Stomach smooth muscle (tissue), 2 donors: Measurements from ENCODE around the gene FLOT2.
A peak's percentile ranks its signal among the peaks of the same experiment; 100 is the strongest.
"Not testable (repeated sequence)": the region's sequence is repeated elsewhere in the genome, so short reads cannot be mapped to it uniquely, and the experiment has no call there.

Source experiments
- H3K27ac ChIP-seq: one replicate; pipeline ENCODE4 v1.7.0; 2013; ENCODE audit warnings: mild to moderate bottlenecking, low read length, inconsistent platforms
- H3K27me3 ChIP-seq, 2 donors: one replicate each; pipeline ENCODE4 v1.7.0; 2013; ENCODE audit warnings: low read length in 2 of 2; ENCODE audit not compliant: insufficient read depth in 2 of 2, control insufficient read depth in 1 of 2
- H3K36me3 ChIP-seq, 2 donors: one replicate each; pipeline ENCODE4 v1.7.0; 2013; ENCODE audit warnings: low read length in 2 of 2; ENCODE audit not compliant: control insufficient read depth in 2 of 2, insufficient read depth in 2 of 2
- H3K4me1 ChIP-seq: one replicate; pipeline ENCODE4 v1.7.0; 2013; ENCODE audit warnings: low read length; ENCODE audit not compliant: control insufficient read depth, insufficient read depth
- H3K4me3 ChIP-seq, 2 donors: one replicate each; pipeline ENCODE4 v1.7.0; 2013; ENCODE audit warnings: low read length in 2 of 2
- H3K9ac ChIP-seq, 2 donors: one replicate each; pipeline ENCODE4 v1.7.0; 2013; ENCODE audit warnings: low read length in 2 of 2, mild to moderate bottlenecking in 1 of 2
- H3K9me3 ChIP-seq, 2 donors: one replicate each; pipeline ENCODE4 v1.7.0; 2013; ENCODE audit warnings: low read length in 2 of 2; ENCODE audit not compliant: control insufficient read depth in 2 of 2
- donor health status: healthy.
- donor health status: Pancreatic carcinoma.

The FLOT2 gene

DNA sequence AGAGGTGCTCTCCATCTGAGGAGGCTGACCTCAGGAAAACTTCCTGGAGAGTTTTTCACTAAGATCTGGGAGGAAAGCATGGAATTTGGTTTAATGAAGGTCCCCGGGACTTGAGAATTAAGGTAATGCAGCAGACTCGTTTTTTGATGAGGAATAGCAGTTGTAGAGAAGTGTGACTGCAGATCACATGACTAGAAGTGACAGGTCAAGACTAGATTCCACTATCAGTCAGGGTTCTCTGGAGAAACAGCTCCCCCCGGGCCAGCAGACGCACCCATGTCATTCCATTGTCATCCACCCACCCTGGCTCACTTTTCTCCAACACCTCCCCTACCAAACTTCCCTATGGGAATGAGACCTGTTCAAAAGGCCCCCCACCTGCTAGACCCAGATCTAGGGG lies 7.3 kb upstream of the FLOT2 start:
- H3K36me3 ChIP-seq: peaks cover 20 to 21% of the 10 kb centered on the region in 2 donors
- peaks cover 45% of the 10 kb centered on the region for H3K4me1 ChIP-seq
- no peaks in the 10 kb centered on the region for H3K9me3 ChIP-seq
- H3K4me3 ChIP-seq: no peak overlapping the region
- H3K9ac ChIP-seq: no peak overlapping the region
- H3K27ac ChIP-seq: peak overlapping the region; percentile 41
- no peaks in the 10 kb centered on the region for H3K27me3 ChIP-seq

DNA sequence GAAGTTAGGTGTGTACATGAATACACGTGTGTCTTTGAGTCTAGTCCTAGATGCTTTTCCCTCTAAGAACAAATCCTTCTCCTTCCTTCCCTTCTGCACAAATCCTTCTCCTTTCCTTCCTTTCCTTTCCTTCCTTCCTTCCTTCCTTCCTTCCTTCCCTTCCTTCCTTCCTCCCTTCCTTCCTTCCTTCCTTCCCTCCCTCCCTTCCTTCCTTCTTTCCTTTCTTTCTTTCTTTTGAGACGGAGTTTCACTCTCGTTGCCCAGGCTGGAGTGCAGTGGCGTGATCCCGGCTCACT lies 6.0 kb upstream of the FLOT2 start:
- Histone ChIP-seq H3K36me3 (peaks cover 16 to 19% of the 10 kb centered on the region in 2 donors), H3K9ac (peak overlapping the region in 1 of 2 donors; percentile 7), H3K4me1 (peaks cover 41% of the 10 kb centered on the region), H3K4me3 (peak overlapping the region in 1 of 2 donors; percentile 78)
- H3K27me3 ChIP-seq, H3K9me3 ChIP-seq, H3K27ac ChIP-seq: not testable (repeated sequence)

DNA sequence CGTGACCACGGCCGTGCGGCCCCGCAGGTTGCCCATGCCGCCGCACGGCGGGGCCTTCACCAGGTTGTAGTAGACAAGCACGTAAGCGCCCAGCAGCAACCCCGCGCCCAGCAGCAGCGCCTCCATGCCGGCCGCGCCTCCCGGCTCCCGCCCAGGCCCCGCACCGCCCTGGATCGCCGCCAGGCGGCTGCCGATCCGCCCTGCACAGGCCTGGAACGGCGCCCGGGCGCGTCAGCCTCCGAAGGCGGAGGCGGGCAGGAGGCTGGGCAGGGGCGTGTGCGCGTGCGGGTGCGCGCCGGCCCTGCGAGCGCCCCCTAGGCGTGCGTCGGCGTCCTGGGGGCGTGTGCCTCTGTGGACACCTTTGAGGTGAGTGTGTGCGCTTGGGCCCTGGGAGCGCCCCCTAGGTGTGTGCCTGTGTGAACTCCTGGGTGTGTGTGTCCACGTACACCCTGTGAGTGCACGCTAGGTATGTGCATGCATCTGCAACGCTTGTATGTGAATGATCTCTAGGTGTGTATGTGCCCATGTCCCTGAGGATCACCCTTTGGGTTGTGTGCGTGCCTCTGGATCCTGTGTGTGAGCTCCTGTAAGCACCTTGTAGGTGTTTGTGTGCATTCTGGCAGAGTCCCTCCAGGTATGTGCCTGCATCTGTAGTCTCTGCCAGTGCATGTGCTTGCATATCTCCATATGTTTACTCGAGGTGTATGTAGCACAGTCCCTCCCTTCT lies 5.4 kb upstream of the FLOT2 start, which contains the start of gene DHRS13:
Gene DHRS13, minus strand, starts transcription at position 261 of the 727 bp plus-strand sequence. Its CDS starts 135 bp downstream, at position 126.
- Histone ChIP-seq H3K4me3 (peak within 1 kb of the TSS; percentile 52 to 78), H3K9me3 (no peaks in the 10 kb centered on the region), H3K27me3 (no peaks in the 10 kb centered on the region), H3K9ac (peak within 1 kb of the TSS; percentile 54 to 58), H3K4me1 (peaks cover 40% of the 10 kb centered on the region), H3K27ac (peak within 1 kb of the TSS; percentile 58), H3K36me3 (peaks cover 16 to 19% of the 10 kb centered on the region in 2 donors)

DNA sequence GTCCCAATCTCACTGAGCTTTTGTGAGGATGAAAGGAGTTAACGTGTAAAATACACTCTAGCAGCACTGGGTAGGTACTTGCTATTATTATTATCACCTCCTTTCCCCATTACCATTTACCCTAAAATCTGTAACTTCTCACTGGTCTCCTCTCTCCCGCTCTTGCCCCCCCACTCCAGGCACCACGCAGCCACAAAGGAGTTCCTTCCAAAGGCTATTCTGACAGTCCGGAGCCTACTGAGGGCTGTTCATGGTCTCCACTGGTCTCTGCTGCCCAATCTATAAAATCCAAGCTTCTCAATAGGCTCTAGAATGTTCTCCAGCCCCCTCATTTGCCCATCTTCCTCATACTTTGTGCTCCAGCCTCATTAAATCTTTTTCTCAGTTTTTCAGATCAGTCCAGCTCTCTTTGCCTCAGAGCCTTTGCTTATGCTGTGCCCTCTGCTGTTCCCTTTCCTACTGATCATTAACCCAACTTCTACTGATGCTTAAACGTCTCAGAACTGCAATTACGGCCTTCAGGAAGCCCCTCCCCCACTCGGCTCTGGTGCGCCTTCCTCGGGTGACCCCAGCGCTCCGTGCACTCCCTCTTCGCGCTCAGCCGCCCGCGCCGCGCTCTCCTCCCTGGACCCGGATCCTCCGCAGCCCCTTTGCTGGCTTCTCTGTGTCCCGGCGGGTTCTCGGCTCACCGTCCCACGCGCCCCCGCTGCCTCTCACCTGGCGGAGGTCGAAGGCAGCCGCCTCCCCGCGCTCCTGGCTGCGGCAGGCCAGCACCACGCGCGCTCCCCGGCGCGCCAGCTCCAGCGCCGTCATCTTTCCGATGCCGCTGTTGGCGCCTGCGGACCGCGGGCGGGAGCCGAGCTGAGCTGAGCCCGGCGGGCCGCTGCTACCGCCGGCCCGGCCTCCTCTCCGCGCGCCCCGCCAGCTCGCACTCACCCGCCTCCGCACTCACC lies 4.6 kb upstream of the FLOT2 start:
- Histone ChIP-seq H3K9me3 (no peaks in the 10 kb centered on the region), H3K9ac (peak overlapping the region; percentile 54 to 58), H3K27ac (peak overlapping the region; percentile 58), H3K4me1 (peaks cover 38% of the 10 kb centered on the region), H3K4me3 (peak overlapping the region; percentile 52 to 78), H3K27me3 (no peaks in the 10 kb centered on the region), H3K36me3 (peaks cover 12 to 15% of the 10 kb centered on the region in 2 donors)

DNA sequence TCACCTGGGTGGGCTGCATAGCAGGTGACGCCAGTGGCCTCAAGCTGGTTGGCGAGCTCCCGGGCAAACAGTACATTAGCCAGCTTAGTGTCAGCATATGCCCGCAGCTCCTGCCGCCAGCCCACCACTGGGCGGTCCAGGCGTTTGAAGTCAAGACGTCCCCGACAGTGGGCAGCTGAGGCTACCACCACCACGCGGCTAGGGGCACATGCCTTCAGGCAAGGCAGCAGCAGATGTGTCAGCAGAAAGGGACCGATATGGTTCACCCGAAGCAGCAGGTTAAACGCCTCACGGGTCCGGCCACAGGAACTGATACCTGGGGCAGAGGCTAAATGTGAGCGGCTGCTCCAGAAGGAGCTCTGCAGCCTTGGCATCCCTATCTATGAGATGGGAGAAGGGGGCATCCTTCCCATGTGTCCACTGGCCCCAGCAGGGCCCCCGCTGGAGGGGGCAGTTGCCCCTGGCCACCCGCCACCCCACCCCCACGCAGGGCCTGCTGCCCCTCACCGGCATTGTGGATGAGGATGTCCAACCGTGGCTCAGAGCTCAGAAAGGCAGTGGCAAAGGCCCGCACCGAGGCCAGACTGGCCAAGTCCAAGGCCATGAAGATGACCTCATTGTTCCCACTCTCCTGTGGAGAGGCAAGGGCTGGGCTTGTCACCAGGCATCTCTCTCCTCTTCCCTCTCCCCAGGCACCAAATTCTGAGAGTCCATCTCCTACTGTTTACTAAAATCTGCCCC lies 3.6 kb upstream of the FLOT2 start:
- no peaks in the 10 kb centered on the region for H3K9me3 ChIP-seq
- peak overlapping the region in 1 of 2 donors; percentile 78 for H3K4me3 ChIP-seq
- H3K27ac ChIP-seq: no peak overlapping the region
- H3K9ac ChIP-seq: peak overlapping the region in 1 of 2 donors; percentile 54
- no peaks in the 10 kb centered on the region for H3K27me3 ChIP-seq
- peaks cover 37% of the 10 kb centered on the region for H3K4me1 ChIP-seq
- H3K36me3 ChIP-seq: peaks cover 5 to 6% of the 10 kb centered on the region in 2 donors

DNA sequence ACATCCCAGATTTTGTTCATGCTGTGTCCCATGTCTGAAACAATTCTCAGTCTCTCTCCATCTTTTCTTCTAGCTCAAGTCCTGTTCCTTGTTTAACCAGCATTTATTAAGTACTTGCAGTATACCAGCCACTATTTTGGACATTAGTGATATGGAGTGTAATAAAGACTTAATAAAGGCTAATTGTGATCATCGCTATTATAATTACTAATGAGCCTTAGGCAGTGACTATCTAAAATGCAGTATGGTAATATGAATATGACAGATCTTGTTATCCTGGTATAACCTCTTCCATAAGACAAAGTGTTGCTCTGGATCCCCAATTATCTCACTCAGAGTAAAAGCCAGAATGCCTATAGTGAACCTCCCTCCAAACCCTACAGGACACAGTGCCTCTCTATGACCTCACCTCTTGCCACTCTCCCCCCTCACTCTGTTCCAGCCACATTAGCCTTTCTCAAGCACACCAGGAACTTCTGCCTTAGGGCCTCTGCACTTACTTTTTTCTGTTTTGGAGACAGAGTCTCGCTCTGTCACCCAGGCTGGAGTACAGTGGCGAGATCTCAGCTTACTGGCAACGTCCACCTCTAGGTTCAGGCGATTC lies 1.8 kb upstream of the FLOT2 start:
- no peaks in the 10 kb centered on the region for H3K27me3 ChIP-seq
- peaks cover 38% of the 10 kb centered on the region for H3K4me1 ChIP-seq
- H3K36me3 ChIP-seq: peaks cover 0 to 2% of the 10 kb centered on the region in 2 donors
- no peak overlapping the region for H3K27ac ChIP-seq
- no peaks in the 10 kb centered on the region for H3K9me3 ChIP-seq
- no peak overlapping the region for H3K4me3 ChIP-seq
- no peak overlapping the region for H3K9ac ChIP-seq

DNA sequence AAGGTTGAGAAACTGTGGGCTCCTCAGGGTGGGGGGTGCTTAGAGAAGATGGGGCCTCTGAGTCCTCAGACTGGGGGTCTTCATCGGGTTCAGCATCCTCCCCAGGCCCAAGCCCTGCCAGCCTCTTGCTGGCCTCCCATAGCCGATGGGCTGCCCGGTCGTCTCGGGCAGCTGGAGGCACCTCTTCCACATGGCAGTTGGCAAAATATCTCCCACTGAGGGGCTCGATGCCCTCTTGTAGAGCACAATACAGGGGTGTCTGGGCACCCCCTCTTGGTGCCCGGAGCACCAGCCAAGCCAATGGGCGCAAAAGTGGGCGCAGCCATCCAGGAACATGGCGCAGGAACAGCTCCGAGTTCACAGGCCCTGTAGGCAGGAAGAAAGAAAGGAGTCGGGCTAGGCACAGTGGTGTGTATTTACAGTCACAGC lies 1.0 kb upstream of the FLOT2 start:
- H3K4me1 ChIP-seq: peaks cover 38% of the 10 kb centered on the region

DNA sequence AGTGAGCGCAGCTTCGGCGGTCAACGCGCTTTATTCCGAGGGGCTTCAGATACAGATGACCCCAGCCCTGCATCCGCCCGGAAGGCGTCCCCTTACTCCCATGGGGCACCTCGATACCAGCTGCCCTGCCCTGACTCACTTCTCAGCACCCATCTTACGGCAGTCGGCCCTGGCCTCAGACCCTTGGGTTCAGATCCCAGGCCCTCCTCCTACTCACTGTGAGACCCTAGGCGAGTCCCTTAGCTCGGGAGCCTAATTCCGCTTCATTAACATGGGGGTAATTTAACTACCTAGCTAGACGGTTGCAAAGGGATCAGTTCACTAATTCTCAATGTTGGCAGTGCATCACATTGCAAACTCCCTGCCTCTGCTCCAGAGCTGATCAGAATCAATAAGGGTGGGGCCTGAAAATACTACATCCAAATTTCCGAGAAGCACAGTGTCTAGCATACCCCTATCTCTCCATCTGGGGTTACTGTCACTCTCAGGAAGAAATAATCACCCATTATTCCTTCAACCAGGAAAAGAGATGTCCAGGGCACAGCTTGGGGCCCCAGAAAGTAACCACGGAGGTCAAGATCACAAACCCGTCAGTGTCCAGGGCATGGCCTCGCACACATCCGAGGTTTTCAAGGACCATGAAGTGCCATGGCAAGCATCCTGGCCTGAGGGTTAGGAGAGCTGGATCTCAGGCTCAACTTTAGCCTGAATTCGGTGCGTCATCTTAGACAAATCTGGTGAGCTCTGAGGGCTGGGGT lies 415 bp upstream of the FLOT2 start:
- Histone ChIP-seq H3K4me1 (peaks cover 34% of the 10 kb centered on the region), H3K27me3 (no peaks in the 10 kb centered on the region)

More for the DNA sequence above, 1.0 kb upstream of the FLOT2 start:
- Histone ChIP-seq H3K4me3 (peak overlapping the region in 1 of 2 donors; percentile 87), H3K36me3 (peaks cover 0 to 2% of the 10 kb centered on the region in 2 donors), H3K27ac (peak overlapping the region; percentile 85), H3K27me3 (no peaks in the 10 kb centered on the region), H3K9ac (peak overlapping the region; percentile 88 to 94), H3K9me3 (no peaks in the 10 kb centered on the region)

DNA sequence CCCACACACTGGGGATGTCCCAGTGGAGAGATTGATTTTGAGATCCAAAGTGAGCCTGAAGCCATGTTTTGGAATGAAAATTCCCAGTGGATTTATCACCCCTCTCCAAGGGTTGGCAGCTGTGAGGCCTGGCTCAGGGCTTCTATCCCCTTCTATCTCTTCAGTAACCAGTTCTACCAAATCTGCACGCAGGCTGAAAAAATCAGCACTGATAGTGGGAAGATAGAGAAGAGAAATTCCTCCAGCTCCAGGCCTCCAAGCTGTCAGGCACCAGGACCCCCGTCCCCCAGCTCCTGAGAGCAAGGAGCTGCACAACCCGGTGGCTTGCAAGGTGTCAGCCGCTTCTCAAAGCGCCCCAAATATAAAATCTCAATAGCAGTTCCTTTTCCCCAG lies 1.0 kb downstream of the FLOT2 start:
- H3K27ac ChIP-seq: peak overlapping the region; percentile 85
- peak overlapping the region; percentile 79 to 94 for H3K9ac ChIP-seq
- peaks cover 0 to 2% of the 10 kb centered on the region in 2 donors for H3K36me3 ChIP-seq
- H3K9me3 ChIP-seq: no peaks in the 10 kb centered on the region
- H3K4me1 ChIP-seq: peaks cover 29% of the 10 kb centered on the region
- no peaks in the 10 kb centered on the region for H3K27me3 ChIP-seq
- peak overlapping the region; percentile 83 to 87 for H3K4me3 ChIP-seq

More for the DNA sequence above, 415 bp upstream of the FLOT2 start:
- Histone ChIP-seq H3K27ac (peak overlapping the region; percentile 85), H3K4me3 (peak overlapping the region; percentile 87 to 88), H3K9me3 (no peaks in the 10 kb centered on the region), H3K9ac (peak overlapping the region; percentile 88 to 94), H3K36me3 (peaks cover 0 to 2% of the 10 kb centered on the region in 2 donors)
